ENCODE results near the gene TTLL7. TPM values are rescaled to one million over a fixed set of nuclear protein-coding genes. Genes with fewer than 3 reads are reported as not detected.

The TTLL7 gene
- total RNA-seq, 2 donors from 2014 or later: 4.1 to 5.0 TPM

DNA sequence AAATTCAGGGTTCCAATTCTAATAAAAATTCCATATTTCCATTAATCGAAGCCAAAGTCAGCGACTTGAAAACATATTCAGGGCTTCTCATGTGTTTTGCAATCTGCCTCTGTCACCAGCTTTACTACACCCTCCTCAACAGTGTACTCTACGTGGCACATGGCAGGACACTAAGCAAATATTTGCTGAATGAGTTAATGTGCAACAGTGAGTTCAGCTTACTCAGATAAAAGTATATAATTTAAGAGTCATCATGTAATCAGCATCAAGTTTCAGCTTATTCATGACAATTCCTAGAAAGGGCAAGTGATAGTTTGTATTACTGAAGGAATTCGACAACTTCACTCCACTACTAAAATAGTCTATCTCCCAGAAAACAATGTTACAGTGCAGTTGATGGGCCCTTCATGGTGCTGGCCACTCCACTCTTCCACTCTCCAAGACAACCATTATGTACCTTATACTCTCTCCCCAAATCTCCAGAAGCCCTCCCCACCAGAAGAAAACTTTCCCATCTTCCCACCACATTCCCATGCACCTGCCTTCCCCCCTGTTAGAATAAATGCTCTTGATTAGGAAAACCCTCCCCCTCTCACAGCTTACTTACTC, 97.3 kb downstream of the TTLL7 start:
- Histone ChIP-seq H3K9ac (ENCODE audit: low read depth in 2 of 2, low read length in 2 of 2) (no peak overlapping the region), H3K36me3 (no peaks in the 10 kb centered on the region), H3K4me1 (no peaks in the 10 kb centered on the region), H3K4me3 (no peak overlapping the region), H3K27ac (no peak overlapping the region), H3K27me3 (no peaks in the 10 kb centered on the region), H3K9me3 (no peaks in the 10 kb centered on the region)
- intact Hi-C loops (cut with DNase I): no loop called here
- peak; percentile 64 for DNase-seq
- TF ChIP-seq, protein P1, sequence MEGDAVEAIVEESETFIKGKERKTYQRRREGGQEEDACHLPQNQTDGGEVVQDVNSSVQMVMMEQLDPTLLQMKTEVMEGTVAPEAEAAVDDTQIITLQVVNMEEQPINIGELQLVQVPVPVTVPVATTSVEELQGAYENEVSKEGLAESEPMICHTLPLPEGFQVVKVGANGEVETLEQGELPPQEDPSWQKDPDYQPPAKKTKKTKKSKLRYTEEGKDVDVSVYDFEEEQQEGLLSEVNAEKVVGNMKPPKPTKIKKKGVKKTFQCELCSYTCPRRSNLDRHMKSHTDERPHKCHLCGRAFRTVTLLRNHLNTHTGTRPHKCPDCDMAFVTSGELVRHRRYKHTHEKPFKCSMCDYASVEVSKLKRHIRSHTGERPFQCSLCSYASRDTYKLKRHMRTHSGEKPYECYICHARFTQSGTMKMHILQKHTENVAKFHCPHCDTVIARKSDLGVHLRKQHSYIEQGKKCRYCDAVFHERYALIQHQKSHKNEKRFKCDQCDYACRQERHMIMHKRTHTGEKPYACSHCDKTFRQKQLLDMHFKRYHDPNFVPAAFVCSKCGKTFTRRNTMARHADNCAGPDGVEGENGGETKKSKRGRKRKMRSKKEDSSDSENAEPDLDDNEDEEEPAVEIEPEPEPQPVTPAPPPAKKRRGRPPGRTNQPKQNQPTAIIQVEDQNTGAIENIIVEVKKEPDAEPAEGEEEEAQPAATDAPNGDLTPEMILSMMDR (IDR thresholded peaks at IDR 0.05): no peak

DNA sequence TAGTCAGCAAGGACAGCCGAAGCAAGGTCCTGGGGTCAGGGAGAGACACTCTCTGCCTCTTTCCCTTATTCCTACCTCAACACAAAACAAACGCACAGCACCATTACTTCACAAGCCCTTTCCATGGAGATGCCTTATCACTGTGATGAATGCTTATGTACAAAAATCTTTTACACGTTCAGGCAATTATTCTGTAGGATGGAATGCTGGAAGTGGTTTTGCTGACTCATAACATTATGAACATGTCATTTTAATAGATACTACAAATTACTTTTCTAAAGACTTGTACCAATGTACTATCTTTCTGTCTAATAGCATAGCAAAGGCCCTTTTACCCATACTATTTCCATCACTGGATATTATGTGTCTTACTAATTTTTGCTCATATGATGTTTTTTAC, 98.4 kb downstream of the TTLL7 start:
- Histone ChIP-seq H3K9me3 (no peaks in the 10 kb centered on the region), H3K4me1 (no peaks in the 10 kb centered on the region), H3K27ac (no peak overlapping the region), H3K27me3 (no peaks in the 10 kb centered on the region), H3K9ac (ENCODE audit: low read depth in 2 of 2, low read length in 2 of 2) (no peak overlapping the region), H3K4me3 (no peak overlapping the region), H3K36me3 (no peaks in the 10 kb centered on the region)
- DNase-seq: no peak
- TF ChIP-seq, protein P1 (IDR thresholded peaks at IDR 0.05): no peak
- intact Hi-C loops (cut with DNase I): no loop called here

DNA sequence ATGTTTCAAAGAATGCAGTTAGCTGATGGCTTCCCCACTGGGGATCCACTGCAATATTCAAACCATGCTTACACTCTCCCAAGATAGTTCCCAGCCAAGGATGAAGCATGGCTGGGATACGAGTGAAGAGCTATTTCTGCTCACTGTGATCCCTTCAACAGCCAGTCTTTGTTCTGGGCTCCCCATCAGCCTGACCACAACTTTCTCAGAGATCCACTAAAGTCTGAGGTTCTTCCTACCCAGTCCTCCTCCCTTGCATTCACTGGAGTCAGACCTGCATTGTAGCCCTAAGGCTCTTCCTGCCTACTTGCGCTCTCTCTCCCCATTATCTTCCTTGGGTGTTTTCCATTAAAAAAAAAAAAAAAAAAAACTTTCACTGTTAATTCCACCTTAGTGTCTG, 101.4 kb downstream of the TTLL7 start:
- intact Hi-C loops (cut with DNase I): no loop called here
- H3K27me3 ChIP-seq: no peaks in the 10 kb centered on the region
- no peak overlapping the region for H3K27ac ChIP-seq
- TF ChIP-seq, protein P1 (IDR thresholded peaks at IDR 0.05): no peak
- no peak overlapping the region for H3K9ac ChIP-seq (ENCODE audit: low read depth in 2 of 2, low read length in 2 of 2)
- no peak for DNase-seq
- no peaks in the 10 kb centered on the region for H3K4me1 ChIP-seq
- H3K9me3 ChIP-seq: no peaks in the 10 kb centered on the region
- H3K36me3 ChIP-seq: no peaks in the 10 kb centered on the region
- no peak overlapping the region for H3K4me3 ChIP-seq

DNA sequence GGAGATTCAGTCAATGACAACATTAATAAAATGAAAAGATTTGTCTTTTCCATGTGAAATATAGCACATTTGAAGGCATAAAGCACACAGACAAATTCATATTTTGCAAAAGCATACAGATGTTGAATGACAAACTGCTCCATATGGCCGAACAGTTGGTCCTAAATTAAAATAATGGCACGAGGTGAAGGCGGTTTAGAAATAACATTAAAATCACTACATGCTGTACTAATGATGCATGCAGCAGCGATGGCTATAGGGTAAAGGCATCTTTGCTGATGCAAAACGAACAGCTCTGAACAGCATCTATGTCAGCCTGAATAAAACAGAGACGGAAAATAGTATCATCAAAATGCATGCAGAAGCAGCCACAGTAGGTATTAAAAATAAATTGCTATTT, 102.6 kb downstream of the TTLL7 start:
- Histone ChIP-seq H3K4me3 (no peak overlapping the region), H3K9me3 (no peaks in the 10 kb centered on the region), H3K27me3 (no peaks in the 10 kb centered on the region), H3K27ac (no peak overlapping the region), H3K36me3 (no peaks in the 10 kb centered on the region), H3K9ac (ENCODE audit: low read depth in 2 of 2, low read length in 2 of 2) (no peak overlapping the region), H3K4me1 (no peaks in the 10 kb centered on the region)
- TF ChIP-seq, protein P1 (IDR thresholded peaks at IDR 0.05): no peak
- DNase-seq: no peak
- intact Hi-C loops (cut with DNase I): no loop called here

DNA sequence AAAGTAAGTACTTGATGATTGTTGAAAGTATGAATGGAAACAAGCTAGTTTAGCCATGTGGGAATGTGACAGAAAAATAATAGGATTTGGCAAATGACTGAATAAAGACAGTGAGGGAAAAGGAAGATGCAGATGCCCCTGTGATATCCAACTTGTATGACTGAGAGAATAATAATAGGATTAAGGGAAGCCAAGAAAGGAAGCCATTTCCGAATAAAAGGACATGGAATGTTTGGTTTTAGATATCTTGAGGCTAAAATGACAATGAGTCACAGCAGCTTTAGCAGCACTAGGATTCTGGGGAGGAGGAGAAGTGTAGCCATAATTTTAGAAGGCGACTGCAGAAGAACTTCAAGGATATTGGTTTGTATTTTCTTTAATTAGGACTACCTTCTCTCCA, 109.2 kb downstream of the TTLL7 start:
- intact Hi-C loops (cut with DNase I): no loop called here

More for the DNA sequence above, 109.2 kb downstream of the TTLL7 start:
- H3K27me3 ChIP-seq: no peaks in the 10 kb centered on the region
- no peaks in the 10 kb centered on the region for H3K9me3 ChIP-seq
- no peak overlapping the region for H3K9ac ChIP-seq (ENCODE audit: low read depth in 2 of 2, low read length in 2 of 2)
- H3K27ac ChIP-seq: no peak overlapping the region
- DNase-seq: no peak
- TF ChIP-seq, protein P1 (IDR thresholded peaks at IDR 0.05): no peak
- no peak overlapping the region for H3K4me3 ChIP-seq
- H3K4me1 ChIP-seq: no peaks in the 10 kb centered on the region
- no peaks in the 10 kb centered on the region for H3K36me3 ChIP-seq

Data from colonic mucosa (tissue), 4 donors.